ENCODE measurements around the gene ANKS1B. TPM values are rescaled to one million over a fixed set of nuclear protein-coding genes. Genes with fewer than 3 reads are reported as not detected.

The ANKS1B gene
- total and polyA plus RNA-seq, 7 donors = 1.0 to 57.3 (median 30.1) TPM; not detected in 1

- H3K36me3 ChIP-seq = no peaks in the 10 kb centered on the region
- 66 to 76% methylated on average over 4 of the region's 4 CpGs for WGBS, 2 donors
These were observed 846.3 kb downstream of the ANKS1B start for GRCh38 chr12:99138393-99138792.

GRCh38 chr12:99137124-99137855 lies 847.4 kb downstream of the ANKS1B start:
- no peaks in the 10 kb centered on the region for H3K4me1 ChIP-seq
- TF ChIP-seq CTCF (IDR thresholded peaks at IDR 0.05) (no peak), POLR2A (IDR thresholded peaks at IDR 0.05) (no peak), POLR2AphosphoS5 (IDR thresholded peaks at IDR 0.05) (no peak), EP300 (IDR thresholded peaks at IDR 0.05) (no peak)
- DNase-seq = no peak
- 48 to 53% methylated on average over 8 of the region's 8 CpGs for whole genome bisulfite sequencing, 2 donors
- no peaks in the 10 kb centered on the region for H3K36me3 ChIP-seq
- intact Hi-C loops (cut with DNase I) = no loop called here
- H3K27ac ChIP-seq = no peak overlapping the region
- no peaks in the 10 kb centered on the region for H3K9me3 ChIP-seq
- no peak overlapping the region for H3K4me3 ChIP-seq
- H3K27me3 ChIP-seq = no peaks in the 10 kb centered on the region

More at GRCh38 chr12:99138393-99138792, 846.3 kb downstream of the ANKS1B start:
- DNase-seq = no peak
- no peaks in the 10 kb centered on the region for H3K4me1 ChIP-seq
- H3K4me3 ChIP-seq = no peak overlapping the region
- TF ChIP-seq POLR2AphosphoS5 (IDR thresholded peaks at IDR 0.05) (no peak), CTCF (IDR thresholded peaks at IDR 0.05) (no peak)
- intact Hi-C loops (cut with DNase I) = no loop called here
- H3K27ac ChIP-seq = no peak overlapping the region
- H3K9me3 ChIP-seq = no peaks in the 10 kb centered on the region
- no peaks in the 10 kb centered on the region for H3K27me3 ChIP-seq

GRCh38 chr12:99136516-99136915 lies 848.2 kb downstream of the ANKS1B start:
- no peaks in the 10 kb centered on the region for H3K9me3 ChIP-seq
- H3K4me1 ChIP-seq = peaks cover 0 to 7% (median 0%) of the 10 kb centered on the region in 4 donors
- TF ChIP-seq EP300 (IDR thresholded peaks at IDR 0.05) (no peak), POLR2A (IDR thresholded peaks at IDR 0.05) (no peak), POLR2AphosphoS5 (IDR thresholded peaks at IDR 0.05) (no peak)
- no peaks in the 10 kb centered on the region for H3K36me3 ChIP-seq
- no peak overlapping the region for H3K4me3 ChIP-seq
- H3K27ac ChIP-seq = no peak overlapping the region
- H3K27me3 ChIP-seq = no peaks in the 10 kb centered on the region
- DNase-seq = no peak
- intact Hi-C loops (cut with DNase I) = no loop called here

GRCh38 chr12:99135376-99135775 lies 849.4 kb downstream of the ANKS1B start:
- Histone ChIP-seq H3K27ac (no peak overlapping the region), H3K27me3 (no peaks in the 10 kb centered on the region), H3K4me3 (no peak overlapping the region), H3K36me3 (no peaks in the 10 kb centered on the region), H3K9me3 (no peaks in the 10 kb centered on the region), H3K4me1 (peaks cover 0 to 8% (median 0%) of the 10 kb centered on the region in 4 donors)
- intact Hi-C loops (cut with DNase I) = no loop called here
- DNase-seq = no peak
- WGBS, 2 donors = 69 to 80% methylated on average over 4 of the region's 4 CpGs
- TF ChIP-seq POLR2AphosphoS5 (IDR thresholded peaks at IDR 0.05) (no peak), POLR2A (IDR thresholded peaks at IDR 0.05) (no peak), CTCF (IDR thresholded peaks at IDR 0.05) (no peak)

GRCh38 chr12:99133401-99133800 lies 851.3 kb downstream of the ANKS1B start:
- TF ChIP-seq POLR2A (IDR thresholded peaks at IDR 0.05) = no peak
- no peak for TF ChIP-seq CTCF (IDR thresholded peaks at IDR 0.05)
- no peak for TF ChIP-seq POLR2AphosphoS5 (IDR thresholded peaks at IDR 0.05)
- TF ChIP-seq EP300 (IDR thresholded peaks at IDR 0.05) = no peak
- no peaks in the 10 kb centered on the region for H3K36me3 ChIP-seq
- H3K4me1 ChIP-seq = peaks cover 0 to 8% (median 0%) of the 10 kb centered on the region in 4 donors
- H3K27me3 ChIP-seq = no peaks in the 10 kb centered on the region
- intact Hi-C loops (cut with DNase I) = no loop called here
- DNase-seq = no peak
- H3K4me3 ChIP-seq = no peak overlapping the region
- no peak overlapping the region for H3K27ac ChIP-seq
- 68 to 85% methylated on average over 2 of the region's 2 CpGs for WGBS, 2 donors
- H3K9me3 ChIP-seq = no peaks in the 10 kb centered on the region
